GM10248 (cell line): ENCODE results near the gene C20orf173.
A peak's percentile ranks its signal among the peaks of the same experiment; 100 is the strongest.

Experiments used
- CTCF ChIA-PET: fragments of 300-600 bp; sonication (Branson Sonifier 250); formaldehyde crosslinking; extraction: SDS; loops from one replicate; lab custom pipeline; 2021; ENCODE audit warnings: antibody characterized with exemption; lab: Yijun Ruan, JAX
- POLR2A ChIA-PET: fragments of 350-650 bp; sonication (Branson Sonifier 250); formaldehyde crosslinking; extraction: SDS; loops from one replicate; lab custom pipeline; 2020; ENCODE audit warnings: antibody characterized with exemption; lab: Yijun Ruan, JAX
- DNase-seq: peaks from one replicate; pipeline ENCODE4 v3.0.0; 2012; ENCODE audit errors: extremely low spot score
- TF ChIP-seq, protein P1 (sequence below): IDR thresholded peaks from 2 replicates; pipeline ENCODE4 v1.5.1; 2012; ENCODE audit warnings: mild to moderate bottlenecking, low read depth; ENCODE audit errors: extremely low read depth, missing control alignments, control extremely low read depth

Gene C20orf173

DNA sequence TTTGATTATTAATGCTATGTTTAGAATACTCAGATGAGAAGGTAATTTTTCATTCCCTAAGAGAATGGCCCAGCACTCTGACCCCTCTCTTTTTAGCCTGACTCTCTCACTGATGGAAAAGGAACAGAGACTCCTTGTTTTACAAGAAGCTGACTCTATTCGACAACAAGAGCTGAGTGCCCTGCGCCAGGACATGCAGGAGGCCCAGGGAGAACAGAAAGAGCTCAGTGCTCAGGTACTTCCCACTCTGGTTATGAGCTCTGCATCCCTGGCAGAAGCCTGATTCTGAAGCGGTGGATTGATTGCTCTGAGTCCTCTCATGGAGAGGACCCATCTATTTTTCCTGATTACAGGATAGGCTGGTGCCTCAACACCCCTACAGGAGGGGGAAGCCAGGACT, 33.0 kb downstream of the C20orf173 start:
- DNase-seq, result no peak
- POLR2A ChIA-PET, result no interaction called here
- CTCF ChIA-PET, result interaction anchor here (1.2 to 3.1 kb wide), 5 partner anchors 8 to 123 kb away, joined by 3 to 9 read pairs (median 4); no protein-coding TSS in a partner anchor
- TF ChIP-seq, protein P1, sequence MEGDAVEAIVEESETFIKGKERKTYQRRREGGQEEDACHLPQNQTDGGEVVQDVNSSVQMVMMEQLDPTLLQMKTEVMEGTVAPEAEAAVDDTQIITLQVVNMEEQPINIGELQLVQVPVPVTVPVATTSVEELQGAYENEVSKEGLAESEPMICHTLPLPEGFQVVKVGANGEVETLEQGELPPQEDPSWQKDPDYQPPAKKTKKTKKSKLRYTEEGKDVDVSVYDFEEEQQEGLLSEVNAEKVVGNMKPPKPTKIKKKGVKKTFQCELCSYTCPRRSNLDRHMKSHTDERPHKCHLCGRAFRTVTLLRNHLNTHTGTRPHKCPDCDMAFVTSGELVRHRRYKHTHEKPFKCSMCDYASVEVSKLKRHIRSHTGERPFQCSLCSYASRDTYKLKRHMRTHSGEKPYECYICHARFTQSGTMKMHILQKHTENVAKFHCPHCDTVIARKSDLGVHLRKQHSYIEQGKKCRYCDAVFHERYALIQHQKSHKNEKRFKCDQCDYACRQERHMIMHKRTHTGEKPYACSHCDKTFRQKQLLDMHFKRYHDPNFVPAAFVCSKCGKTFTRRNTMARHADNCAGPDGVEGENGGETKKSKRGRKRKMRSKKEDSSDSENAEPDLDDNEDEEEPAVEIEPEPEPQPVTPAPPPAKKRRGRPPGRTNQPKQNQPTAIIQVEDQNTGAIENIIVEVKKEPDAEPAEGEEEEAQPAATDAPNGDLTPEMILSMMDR, result no peak

DNA sequence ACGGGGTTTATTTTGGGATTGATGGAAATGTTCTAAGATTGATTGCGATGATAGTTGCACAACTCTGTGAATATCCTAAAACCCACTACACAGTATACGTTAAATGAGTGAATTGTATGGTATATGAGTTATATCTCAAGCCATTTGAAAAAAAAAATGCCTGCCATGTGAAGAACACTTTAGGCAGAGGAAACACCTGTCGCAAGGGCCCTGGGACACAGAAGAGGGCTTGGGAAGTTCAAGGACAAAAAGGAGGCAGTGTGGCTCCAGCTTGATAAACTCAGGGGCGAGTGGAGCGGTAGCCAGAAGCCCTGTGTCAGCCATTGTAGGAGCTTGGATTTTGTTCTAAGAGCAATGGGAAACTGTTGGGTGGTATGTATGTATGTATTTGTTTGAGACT, 37.1 kb downstream of the C20orf173 start:
- TF ChIP-seq, protein P1, result no peak
- no peak for DNase-seq
- POLR2A ChIA-PET, result no interaction called here
- CTCF ChIA-PET, result interaction anchor here (1.1 to 3.3 kb wide), 6 partner anchors 12 to 112 kb away, joined by 3 to 15 read pairs (median 6); no protein-coding TSS in a partner anchor

DNA sequence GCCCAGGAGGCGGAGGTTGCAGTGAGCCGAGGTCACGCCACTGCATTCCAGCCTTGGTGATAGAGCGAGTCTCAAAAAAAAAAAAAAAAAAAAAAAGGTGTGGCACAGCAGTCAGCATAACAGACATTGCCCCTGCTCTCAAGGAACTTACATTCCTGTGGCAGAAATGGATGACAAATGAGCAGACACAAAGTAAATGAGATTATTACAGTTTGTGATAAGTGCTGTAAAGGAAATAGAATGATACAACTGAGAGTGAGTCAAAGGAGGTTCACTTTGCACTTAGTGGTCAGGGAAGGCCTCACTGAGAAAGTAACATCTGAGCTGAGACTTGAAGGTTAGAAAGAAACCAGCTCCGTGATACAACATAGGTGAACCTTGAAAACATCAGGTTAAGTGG, 37.6 kb downstream of the C20orf173 start:
- DNase-seq, result no peak
- TF ChIP-seq, protein P1, result no peak
- ChIA-PET CTCF (interaction anchor here (1.2 to 3.3 kb wide), 5 partner anchors 12 to 113 kb away, joined by 3 to 15 read pairs (median 7); no protein-coding TSS in a partner anchor), POLR2A (interaction anchor here (1.7 kb wide), 1 partner anchor 18 kb away, joined by 4 read pairs; no protein-coding TSS in a partner anchor)

DNA sequence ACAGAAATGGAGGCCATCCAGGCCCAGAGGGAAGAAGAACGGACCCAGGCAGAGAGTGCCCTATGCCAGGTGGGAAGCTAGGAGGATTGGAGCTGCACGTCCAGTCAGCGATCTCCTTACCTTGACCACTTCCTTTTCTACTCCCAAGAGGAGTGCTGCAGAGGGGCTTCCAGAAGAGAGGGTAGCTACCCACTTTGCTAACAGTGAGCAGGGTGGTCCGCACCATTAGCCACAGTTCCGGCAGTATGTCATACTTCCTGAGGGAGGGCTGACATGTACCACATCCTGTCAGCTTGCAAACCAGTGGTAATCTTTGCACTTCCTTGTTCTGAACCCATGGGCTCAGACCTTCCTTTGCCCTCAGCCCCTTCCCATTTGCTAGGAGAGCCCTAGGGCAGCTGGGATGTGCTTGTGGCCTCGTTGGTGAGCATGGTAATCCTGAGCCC, 38.7 kb downstream of the C20orf173 start:
- POLR2A ChIA-PET, result interaction anchor here (1.1 to 1.9 kb wide), 3 partner anchors 9 to 17 kb away, joined by 4 to 6 read pairs (median 4); no protein-coding TSS in a partner anchor
- TF ChIP-seq, protein P1, result no peak
- DNase-seq, result peak; percentile 83
- CTCF ChIA-PET, result interaction anchor here (1.0 to 3.3 kb wide), 7 partner anchors 9 to 393 kb away, joined by 3 to 15 read pairs (median 3); no protein-coding TSS in a partner anchor

DNA sequence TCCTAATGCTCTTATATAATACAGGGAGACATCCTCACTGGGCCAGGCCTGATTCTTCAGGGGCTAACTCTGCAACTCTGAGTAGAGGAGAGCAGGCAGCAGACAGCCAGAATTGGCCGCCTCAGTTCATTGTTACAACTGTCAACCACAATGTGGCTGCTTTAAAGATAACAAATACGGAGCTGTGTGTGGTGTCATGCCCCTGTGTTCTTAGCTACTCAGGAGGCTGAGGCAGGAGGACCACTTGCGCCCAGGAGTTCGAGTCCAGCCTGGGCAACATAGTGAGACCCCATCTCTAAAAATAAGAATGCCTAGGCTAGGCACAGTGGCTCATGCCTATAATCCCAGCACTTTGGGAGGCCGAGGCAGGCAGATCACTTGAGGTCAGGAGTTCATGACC, 39.7 kb downstream of the C20orf173 start:
- ChIA-PET POLR2A (interaction anchor here (1.9 kb wide), 1 partner anchor 14 kb away, joined by 4 read pairs; no protein-coding TSS in a partner anchor), CTCF (interaction anchor here (1.1 to 3.3 kb wide), 3 partner anchors 10 to 395 kb away, joined by 3 to 15 read pairs (median 11); no protein-coding TSS in a partner anchor)
- TF ChIP-seq, protein P1, result no peak
- DNase-seq, result no peak

DNA sequence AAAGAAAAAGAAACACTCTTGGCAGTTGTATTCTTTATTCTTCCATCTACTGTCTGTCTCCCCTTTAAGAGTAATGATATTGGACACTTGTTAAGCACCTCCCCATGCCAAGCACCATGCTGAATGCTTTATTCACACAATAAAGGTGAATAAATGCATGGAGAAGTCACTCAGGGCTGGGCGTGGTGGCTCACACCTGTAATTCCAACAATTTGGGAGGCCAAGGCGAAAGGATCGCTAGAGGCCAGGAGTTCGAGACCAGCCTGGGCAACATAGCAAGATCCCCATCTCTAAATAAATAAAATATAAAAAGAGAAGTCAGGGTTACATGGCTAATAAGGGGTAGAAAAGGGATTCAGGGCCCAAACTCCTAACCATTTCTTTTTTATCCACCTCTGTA, 42.0 kb downstream of the C20orf173 start:
- TF ChIP-seq, protein P1, result no peak
- CTCF ChIA-PET, result interaction anchor here (1.0 to 1.3 kb wide), 3 partner anchors 13 to 24 kb away, joined by 3 read pairs; no protein-coding TSS in a partner anchor

More for the DNA sequence above, 42.0 kb downstream of the C20orf173 start:
- POLR2A ChIA-PET, result no interaction called here
- DNase-seq, result no peak
